GM12878 (cell line): ENCODE results near the gene DSC2. TPM values are rescaled to one million over a fixed set of nuclear protein-coding genes. Genes with fewer than 3 reads are reported as not detected.

Experiments
- ATAC-seq: fragments of 200-7000 bp; cut with Tn5 transposase; 3 replicates; pipeline ENCODE4 v1.9.1; 2020; ENCODE audit warnings: mild to moderate bottlenecking, moderate library complexity
- BruUV-seq: library from RNA; stranded (reverse); fragments of 400-500 nt; replicated peaks from 2 replicates; lab custom pipeline; 2021; lab: Mats Ljungman, UMichigan
- CTCF ChIA-PET: fragments of 300-600 bp; sonication (Branson Sonifier 250); formaldehyde crosslinking; extraction: SDS; loops from one replicate; lab custom pipeline; 2021; ENCODE audit warnings: inconsistent platforms; lab: Yijun Ruan, JAX
- POLR2A ChIA-PET: fragments of 350-600 bp; formaldehyde crosslinking; extraction: SDS; loops from one replicate; lab custom pipeline; 2021; ENCODE audit warnings: inconsistent platforms; lab: Charles Lee
- RAD21 ChIA-PET: fragments of 300-600 bp; sonication (Branson Sonifier 250); formaldehyde crosslinking; loops from one replicate; lab custom pipeline; 2023; ENCODE audit warnings: antibody characterized with exemption; ENCODE audit not compliant: unreplicated experiment; lab: Charles Lee
- SMC1A ChIA-PET: fragments of 300-600 bp; sonication (Branson Sonifier 250); formaldehyde crosslinking; loops from one replicate; lab custom pipeline; 2023; ENCODE audit not compliant: unreplicated experiment, uncharacterized antibody; lab: Charles Lee
- DNase-seq: peaks from one replicate; pipeline ENCODE4 v3.0.0-alpha.2; 2011; ENCODE audit warnings: low read depth, low spot score
- FAIRE-seq: peaks from 3 replicates; lab custom pipeline; 2011; peaks lifted over from hg19 to GRCh38; lab: Jason Lieb, UNC
- H2AFZ ChIP-seq: 2 replicates; pipeline ENCODE4 v1.6.0; 2011; ENCODE audit warnings: low read depth, low read length, control low read depth; ENCODE audit not compliant: control insufficient read depth
- H3K27ac ChIP-seq: 2 replicates; pipeline ENCODE4 v1.5.1; 2011; ENCODE audit warnings: control low read depth; ENCODE audit not compliant: control insufficient read depth, insufficient read depth
- H3K27me3 ChIP-seq, 2 experiments: replicated peaks in 1 of 2; 2 replicates each; pipeline versions ENCODE4 v1.6.0 to v1.6.1; 2011; ENCODE audit warnings: low read length in 1 of 2; ENCODE audit not compliant: control insufficient read depth in 2 of 2, insufficient read depth in 2 of 2
- H3K36me3 ChIP-seq, 2 experiments: 2 replicates each; pipeline ENCODE4 v1.5.1; 2011; ENCODE audit warnings: low read length in 1 of 2; ENCODE audit not compliant: control insufficient read depth in 2 of 2, insufficient read depth in 2 of 2
- H3K4me1 ChIP-seq: 2 replicates; pipeline ENCODE4 v1.6.1; 2011; ENCODE audit warnings: mild to moderate bottlenecking, low read length, moderate library complexity, mixed read lengths; ENCODE audit not compliant: control insufficient read depth, insufficient read depth
- H3K4me2 ChIP-seq: 2 replicates; pipeline ENCODE4 v1.6.0; 2011; ENCODE audit warnings: control low read depth; ENCODE audit not compliant: control insufficient read depth, insufficient read depth
- H3K4me3 ChIP-seq: fragments of 200-600 bp; sonication (generic); 2 replicates; pipeline ENCODE4 v1.5.1; 2016
- H3K79me2 ChIP-seq: 2 replicates; pipeline ENCODE4 v1.6.0; 2011; ENCODE audit warnings: low read length; ENCODE audit not compliant: control insufficient read depth, insufficient read depth
- H3K9ac ChIP-seq: 2 replicates; pipeline ENCODE4 v1.8.0; 2011; ENCODE audit warnings: low read length, control low read depth, mixed read lengths; ENCODE audit not compliant: control insufficient read depth, insufficient read depth
- H3K9me3 ChIP-seq: replicated peaks from 3 replicates; pipeline ENCODE4 v1.5.1; 2011; ENCODE audit warnings: mild to moderate bottlenecking, low read length; ENCODE audit not compliant: control insufficient read depth, insufficient read depth
- H4K20me1 ChIP-seq: 2 replicates; pipeline ENCODE4 v1.6.0; 2011; ENCODE audit not compliant: control insufficient read depth, insufficient read depth
- CBFB ChIP-seq: IDR thresholded peaks from 2 replicates; pipeline ENCODE4 v1.6.1; 2016; ENCODE audit warnings: antibody characterized with exemption, low read depth
- CHD2 ChIP-seq: IDR thresholded peaks from 2 replicates; pipeline ENCODE4 v1.6.1; 2011; ENCODE audit warnings: low read depth, low read length, improper control_type of control experiment, borderline replicate concordance
- EGR1 ChIP-seq, 2 experiments: IDR thresholded peaks; 1 replicate in 1 of 2; 2 replicates in 1 of 2; pipeline ENCODE4 v1.6.1; 2011 to 2012; ENCODE audit warnings: low read depth in 2 of 2, low read length in 2 of 2, borderline replicate concordance in 1 of 2, mild to moderate bottlenecking in 1 of 2, moderate library complexity in 1 of 2
- ESRRA ChIP-seq: IDR thresholded peaks from 2 replicates; pipeline ENCODE4 v1.6.1; 2012; ENCODE audit warnings: mild to moderate bottlenecking, low read length, improper control_type of control experiment
- HCFC1 ChIP-seq: fragments of 150-350 bp; IDR thresholded peaks from 2 replicates; pipeline ENCODE4 v1.6.1; 2014; ENCODE audit warnings: low read length
- KDM1A ChIP-seq: fragments of 200-600 bp; sonication (generic); IDR thresholded peaks from 2 replicates; pipeline ENCODE4 v1.6.1; 2016; ENCODE audit warnings: borderline replicate concordance
- POLR2AphosphoS2 ChIP-seq: IDR thresholded peaks from 2 replicates; pipeline ENCODE4 v1.6.1; 2011; ENCODE audit warnings: low read depth, mild to moderate bottlenecking, low read length, improper control_type of control experiment, moderate library complexity
- POU2F2 ChIP-seq: IDR thresholded peaks from 3 replicates; pipeline ENCODE4 v1.6.1; 2011; ENCODE audit warnings: low read depth, mild to moderate bottlenecking, low read length, borderline replicate concordance
- RAD51 ChIP-seq: fragments of 450-650 bp; IDR thresholded peaks from 2 replicates; pipeline ENCODE4 v1.6.1; 2016; ENCODE audit warnings: moderate library complexity, mild to moderate bottlenecking, inconsistent platforms
- RELA ChIP-seq: fragments of 450-650 bp; IDR thresholded peaks from 2 replicates; pipeline ENCODE4 v1.8.0; 2014; ENCODE audit warnings: borderline replicate concordance; ENCODE audit not compliant: partially characterized antibody
- SMAD1 ChIP-seq: fragments of 450-650 bp; IDR thresholded peaks from 2 replicates; pipeline ENCODE4 v1.6.1; 2018; ENCODE audit warnings: mild to moderate bottlenecking, low read depth; ENCODE audit not compliant: partially characterized antibody
- SP1 ChIP-seq: IDR thresholded peaks from one replicate; pipeline ENCODE4 v1.6.1; 2011; ENCODE audit warnings: low read depth, low read length
- STAT3 ChIP-seq: IDR thresholded peaks from 2 replicates; pipeline ENCODE4 v1.6.1; 2011; ENCODE audit warnings: low read depth, low read length, improper control_type of control experiment
- WRNIP1 ChIP-seq: IDR thresholded peaks from 2 replicates; pipeline ENCODE4 v1.6.1; 2011; ENCODE audit warnings: low read depth, low read length, improper control_type of control experiment, borderline replicate concordance
- ZBED1 ChIP-seq: IDR thresholded peaks from 2 replicates; pipeline ENCODE4 v1.6.1; 2016; ENCODE audit warnings: borderline replicate concordance
- ZNF207 ChIP-seq: fragments of 450-650 bp; IDR thresholded peaks from 2 replicates; pipeline ENCODE4 v1.6.1; 2014; ENCODE audit warnings: antibody characterized with exemption, mild to moderate bottlenecking, borderline replicate concordance
- in situ Hi-C: fragments of 300-500 bp; cut with MboI; formaldehyde crosslinking; loops from 9 replicates; pipeline ENCODE4 v1.14.3; 2018; ENCODE audit warnings: mixed read lengths
- intact Hi-C: fragments of 100-400 bp; cut with micrococcal nuclease; formaldehyde crosslinking; loops from one replicate; pipeline ENCODE4 v1.14.2; 2022; ENCODE audit not compliant: unreplicated experiment
- polyA plus RNA-seq, 11 experiments: library from polyadenylated mRNA; depleted of rRNA in 4 of 11; unstranded in 6 of 11; stranded (reverse) in 5 of 11; fragments of >200 nt; fragmentation: Nextera tagmentation in 4 of 11; fragmentation: Illumina TruSeq in 1 of 11; extraction: Ambion mirVana in 4 of 11; extraction: Trizol in 1 of 11; gene quantifications; 1 replicate in 1 of 11; 2 replicates in 10 of 11; pipeline versions ENCODE4 v1.2.1 to v1.2.3, GENCODE V29; 2011 to 2016; ENCODE audit warnings: inconsistent platforms in 2 of 11, missing spikeins in 2 of 11, low read depth in 1 of 11
- total RNA-seq, 4 experiments: library from RNA; depleted of rRNA in 3 of 4; stranded (reverse); fragments of >200 nt in 3 of 4; fragmentation: Illumina TruSeq in 1 of 4; extraction: Trizol in 1 of 4; gene quantifications; 2 replicates each; pipeline versions ENCODE4 v1.2.1 to v1.2.3, GENCODE V29; 2013 to 2021
- TF ChIP-seq, protein P1 (sequence below): fragments of 450-650 bp; IDR thresholded peaks from 2 replicates; pipeline ENCODE4 v1.6.1; 2017; ENCODE audit warnings: mild to moderate bottlenecking
- TF ChIP-seq, protein P2 (sequence below): fragments of 450-650 bp; IDR thresholded peaks from 2 replicates; pipeline ENCODE4 v1.6.1; 2017; ENCODE audit warnings: low read depth, mild to moderate bottlenecking, moderate library complexity

Gene DSC2
- total and polyA plus RNA-seq, 10 of the 15 experiments (the other 5 are each of a cell fraction or from before 2014, with no cell fraction given): 1.2 to 4.9 (median 3.0) TPM; not detected in 1

DNA sequence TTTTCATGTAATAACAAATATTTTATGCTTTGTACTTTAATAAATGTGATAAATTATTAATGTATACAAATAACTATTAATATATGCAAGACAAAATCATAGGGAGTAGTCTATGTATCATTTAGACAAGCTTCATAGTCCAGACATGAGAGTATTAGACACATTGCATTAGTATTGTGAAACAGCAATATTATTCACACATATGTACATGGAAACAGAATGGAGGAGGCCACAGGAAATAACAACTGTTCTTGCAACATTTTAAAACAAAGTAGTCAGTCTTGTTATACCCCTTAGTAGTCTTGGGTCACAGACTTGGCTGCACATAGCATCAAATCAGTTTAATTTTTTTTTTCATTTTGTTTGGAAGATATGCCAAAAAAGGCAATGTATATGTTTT is 44.6 kb upstream of the DSC2 start:
- no peak overlapping the region for H3K27ac ChIP-seq
- H2AFZ ChIP-seq: no peak overlapping the region
- DNase-seq: no peak
- no TSS peak for BruUV-seq
- no peaks in the 10 kb centered on the region for H3K36me3 ChIP-seq
- H3K4me3 ChIP-seq: no peak overlapping the region
- ChIA-PET SMC1A (interaction anchor here (0.6 kb wide), 1 partner anchor 41 kb away, joined by 3 read pairs; no protein-coding TSS in a partner anchor), CTCF (interaction anchor here (0.6 kb wide), 1 partner anchor 149 kb away, joined by 3 read pairs; no protein-coding TSS in a partner anchor), RAD21 (no interaction called here), POLR2A (no interaction called here)
- no peak for ATAC-seq
- in situ Hi-C loops (no loop called here), intact Hi-C loops (no loop called here)
- no peak for FAIRE-seq
- no peaks in the 10 kb centered on the region for H4K20me1 ChIP-seq
- H3K4me2 ChIP-seq: no peak overlapping the region
- peaks cover 1% of the 10 kb centered on the region; the same call in 1 of the 3 replicates for H3K9me3 ChIP-seq
- no peaks in the 10 kb centered on the region for H3K27me3 ChIP-seq
- no peaks in the 10 kb centered on the region for H3K79me2 ChIP-seq
- no peak for TF ChIP-seq WRNIP1
- no peak for TF ChIP-seq CBFB
- no peak for TF ChIP-seq KDM1A
- TF ChIP-seq SP1: no peak
- TF ChIP-seq RELA: no peak
- TF ChIP-seq HCFC1: no peak
- no peak for TF ChIP-seq ESRRA
- no peak for TF ChIP-seq ZNF207
- no peak for TF ChIP-seq EGR1 (IDR thresholded peaks at IDR 0.05; ENCODE audit: borderline replicate concordance in 1 of 2, low read depth in 2 of 2, low read length in 2 of 2)
- TF ChIP-seq RAD51: no peak
- TF ChIP-seq, protein P1, sequence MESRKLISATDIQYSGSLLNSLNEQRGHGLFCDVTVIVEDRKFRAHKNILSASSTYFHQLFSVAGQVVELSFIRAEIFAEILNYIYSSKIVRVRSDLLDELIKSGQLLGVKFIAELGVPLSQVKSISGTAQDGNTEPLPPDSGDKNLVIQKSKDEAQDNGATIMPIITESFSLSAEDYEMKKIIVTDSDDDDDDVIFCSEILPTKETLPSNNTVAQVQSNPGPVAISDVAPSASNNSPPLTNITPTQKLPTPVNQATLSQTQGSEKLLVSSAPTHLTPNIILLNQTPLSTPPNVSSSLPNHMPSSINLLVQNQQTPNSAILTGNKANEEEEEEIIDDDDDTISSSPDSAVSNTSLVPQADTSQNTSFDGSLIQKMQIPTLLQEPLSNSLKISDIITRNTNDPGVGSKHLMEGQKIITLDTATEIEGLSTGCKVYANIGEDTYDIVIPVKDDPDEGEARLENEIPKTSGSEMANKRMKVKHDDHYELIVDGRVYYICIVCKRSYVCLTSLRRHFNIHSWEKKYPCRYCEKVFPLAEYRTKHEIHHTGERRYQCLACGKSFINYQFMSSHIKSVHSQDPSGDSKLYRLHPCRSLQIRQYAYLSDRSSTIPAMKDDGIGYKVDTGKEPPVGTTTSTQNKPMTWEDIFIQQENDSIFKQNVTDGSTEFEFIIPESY: no peak
- TF ChIP-seq SMAD1: no peak
- no peak for TF ChIP-seq POLR2AphosphoS2
- no peak for TF ChIP-seq STAT3
- TF ChIP-seq CHD2: no peak
- TF ChIP-seq POU2F2: no peak
- TF ChIP-seq, protein P2, sequence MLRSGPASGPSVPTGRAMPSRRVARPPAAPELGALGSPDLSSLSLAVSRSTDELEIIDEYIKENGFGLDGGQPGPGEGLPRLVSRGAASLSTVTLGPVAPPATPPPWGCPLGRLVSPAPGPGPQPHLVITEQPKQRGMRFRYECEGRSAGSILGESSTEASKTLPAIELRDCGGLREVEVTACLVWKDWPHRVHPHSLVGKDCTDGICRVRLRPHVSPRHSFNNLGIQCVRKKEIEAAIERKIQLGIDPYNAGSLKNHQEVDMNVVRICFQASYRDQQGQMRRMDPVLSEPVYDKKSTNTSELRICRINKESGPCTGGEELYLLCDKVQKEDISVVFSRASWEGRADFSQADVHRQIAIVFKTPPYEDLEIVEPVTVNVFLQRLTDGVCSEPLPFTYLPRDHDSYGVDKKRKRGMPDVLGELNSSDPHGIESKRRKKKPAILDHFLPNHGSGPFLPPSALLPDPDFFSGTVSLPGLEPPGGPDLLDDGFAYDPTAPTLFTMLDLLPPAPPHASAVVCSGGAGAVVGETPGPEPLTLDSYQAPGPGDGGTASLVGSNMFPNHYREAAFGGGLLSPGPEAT: no peak
- no peak for TF ChIP-seq ZBED1
- H3K4me1 ChIP-seq: no peaks in the 10 kb centered on the region
- no peak overlapping the region for H3K9ac ChIP-seq
